HepG2 (cell line): ENCODE results near the gene SLC17A9. TPM values are rescaled to one million over a fixed set of nuclear protein-coding genes. Genes with fewer than 3 reads are reported as not detected.

Experiments
- CENPX ChIP-seq: sonication (generic); formaldehyde crosslinking; IDR thresholded peaks from 2 replicates; pipeline ENCODE4 v1.9.0; 2021; ENCODE audit warnings: mild to moderate bottlenecking, missing genetic modification reagents, moderate library complexity
- EP300 ChIP-seq, 3 experiments: sonication (generic) in 1 of 3; formaldehyde crosslinking in 1 of 3; IDR thresholded peaks; 2 replicates each; pipeline versions ENCODE4 v1.5.1 to v1.6.1; 2011 to 2020; ENCODE audit warnings: low read depth in 2 of 3, low read length in 2 of 3, borderline replicate concordance in 1 of 3, improper control_type of control experiment in 1 of 3, mild to moderate bottlenecking in 1 of 3, missing genetic modification reagents in 1 of 3, moderate library complexity in 1 of 3
- IRF1 ChIP-seq: sonication (generic); formaldehyde crosslinking; IDR thresholded peaks from 2 replicates; pipeline ENCODE4 v1.4.0; 2020; ENCODE audit warnings: low read depth, mild to moderate bottlenecking, missing genetic modification reagents
- IRX3 ChIP-seq: sonication (generic); formaldehyde crosslinking; IDR thresholded peaks from 2 replicates; pipeline ENCODE4 v1.8.1; 2023; ENCODE audit warnings: mild to moderate bottlenecking, low read depth, missing genetic modification reagents, borderline replicate concordance
- MBD4 ChIP-seq: IDR thresholded peaks from 2 replicates; pipeline ENCODE4 v1.6.1; 2012; ENCODE audit warnings: low read length, inconsistent platforms, borderline replicate concordance
- MIER2 ChIP-seq: IDR thresholded peaks from 2 replicates; pipeline ENCODE4 v1.6.1; 2016; ENCODE audit warnings: missing biosample characterization, missing genetic modification reagents
- NR2F1 ChIP-seq, 2 experiments: fragments of 450-650 bp in 1 of 2; formaldehyde crosslinking in 1 of 2; IDR thresholded peaks; 2 replicates each; pipeline versions ENCODE4 v1.5.0 to v1.6.1; 2016 to 2020; ENCODE audit warnings: mild to moderate bottlenecking in 1 of 2, missing compliant biosample characterization in 1 of 2, missing genetic modification reagents in 1 of 2, moderate library complexity in 1 of 2
- PATZ1 ChIP-seq: sonication (generic); formaldehyde crosslinking; IDR thresholded peaks from 2 replicates; pipeline ENCODE4 v1.4.0; 2020; ENCODE audit warnings: missing genetic modification reagents
- PRPF4 ChIP-seq: fragments of 200-400 bp; formaldehyde crosslinking; IDR thresholded peaks from 2 replicates; pipeline ENCODE4 v1.6.1; 2016; ENCODE audit warnings: low read length, low read depth; ENCODE audit not compliant: poor library complexity, severe bottlenecking
- RBFOX2 ChIP-seq: fragments of 200-400 bp; formaldehyde crosslinking; IDR thresholded peaks from 2 replicates; pipeline ENCODE4 v1.6.1; 2017; ENCODE audit warnings: low read depth, mild to moderate bottlenecking, low read length
- TFDP1 ChIP-seq: IDR thresholded peaks from 2 replicates; pipeline ENCODE4 v1.6.1; 2016; ENCODE audit warnings: missing compliant biosample characterization, missing genetic modification reagents, borderline replicate concordance
- TGIF2 ChIP-seq: IDR thresholded peaks from 2 replicates; pipeline ENCODE4 v1.6.1; 2016; ENCODE audit warnings: control low read depth, missing compliant biosample characterization
- ZBTB37 ChIP-seq: sonication (generic); formaldehyde crosslinking; IDR thresholded peaks from 2 replicates; pipeline ENCODE4 v1.4.0; 2020; ENCODE audit warnings: mild to moderate bottlenecking, missing genetic modification reagents
- ZNF274 ChIP-seq: sonication (generic); formaldehyde crosslinking; IDR thresholded peaks from 2 replicates; pipeline ENCODE4 v1.5.1; 2020; ENCODE audit warnings: mild to moderate bottlenecking, missing genetic modification reagents
- ZNF326 ChIP-seq: sonication (generic); formaldehyde crosslinking; IDR thresholded peaks from 2 replicates; pipeline ENCODE4 v1.4.0; 2020; ENCODE audit warnings: missing genetic modification reagents, borderline replicate concordance
- ZNF556 ChIP-seq: sonication (generic); formaldehyde crosslinking; IDR thresholded peaks from 2 replicates; pipeline ENCODE4 v1.4.0; 2020; ENCODE audit warnings: mild to moderate bottlenecking, missing genetic modification reagents, borderline replicate concordance
- ZNF597 ChIP-seq: sonication (generic); formaldehyde crosslinking; IDR thresholded peaks from 2 replicates; pipeline ENCODE4 v1.5.0; 2020; ENCODE audit warnings: missing genetic modification reagents
- ZNF747 ChIP-seq: sonication (generic); formaldehyde crosslinking; IDR thresholded peaks from 2 replicates; pipeline ENCODE4 v1.8.1; 2023; ENCODE audit warnings: missing genetic modification reagents, mild to moderate bottlenecking, borderline replicate concordance
- ZSCAN21 ChIP-seq: sonication (generic); formaldehyde crosslinking; IDR thresholded peaks from 2 replicates; pipeline ENCODE4 v1.8.0; 2022; ENCODE audit warnings: mild to moderate bottlenecking, missing genetic modification reagents, moderate library complexity, borderline replicate concordance
- polyA plus RNA-seq, 8 experiments: library from polyadenylated mRNA; depleted of rRNA in 3 of 8; stranded (reverse) in 7 of 8; unstranded in 1 of 8; fragments of >200 nt; fragmentation: Illumina TruSeq in 4 of 8; extraction: Trizol in 4 of 8; gene quantifications; 2 replicates each; pipeline versions ENCODE4 v1.2.1 to v1.2.3, GENCODE V29; 2011 to 2016; ENCODE audit warnings: low read depth in 4 of 8, missing spikeins in 1 of 8, mixed read lengths in 1 of 8; ENCODE audit not compliant: insufficient read depth in 1 of 8
- total RNA-seq, 5 experiments: library from RNA; depleted of rRNA; stranded (reverse); fragments of >200 nt; fragmentation: Illumina TruSeq; extraction: Trizol; gene quantifications; 2 replicates each; pipeline ENCODE4 v1.2.3, GENCODE V29; 2016; ENCODE audit warnings: low read depth in 1 of 5

The SLC17A9 gene
- total and polyA plus RNA-seq, 2 of the 13 experiments (the other 11 are each of a cell fraction or from before 2014, with no cell fraction given) = 110 to 191 TPM

- TF ChIP-seq PRPF4 (no peak), IRF1 (no peak), CENPX (CRISPR knock-in tag) (no peak), ZNF326 (CRISPR knock-in tag) (peak; percentile 89), TGIF2 (0 out of 2 replicates have a peak, but pooled peaks have one; percentile 15), ZNF747 (CRISPR knock-in tag) (peak; percentile 90), TFDP1 (CRISPR knock-in tag) (no peak), MIER2 (0 out of 2 replicates have a peak, but pooled peaks have one; percentile 22), ZNF597 (no peak), IRX3 (CRISPR knock-in tag) (no peak), PATZ1 (CRISPR knock-in tag) (peak; percentile 12; the same call in 1 of the 2 replicates), EP300 (IDR thresholded peaks at IDR 0.05; ENCODE audit: low read depth in 2 of 2, low read length in 2 of 2) (no peak), EP300 (CRISPR knock-in tag; IDR thresholded peaks at IDR 0.05; ENCODE audit: borderline replicate concordance) (no peak), ZNF274 (peak; percentile 62; the same call in 1 of the 2 replicates), MBD4 (no peak; the same call in none of the 2 replicates), ZNF556 (CRISPR knock-in tag) (no peak), NR2F1 (CRISPR knock-in tag; IDR thresholded peaks at IDR 0.05) (no peak), ZSCAN21 (CRISPR knock-in tag) (no peak; the same call in 1 of the 2 replicates), RBFOX2 (no peak), ZBTB37 (CRISPR knock-in tag) (no peak)
These were observed 16.1 kb downstream of the SLC17A9 start (continued) for GRCh38 chr20:62968378-62969178.
